ENCODE data around the gene AP4E1.
A peak's percentile ranks its signal among the peaks of the same experiment; 100 is the strongest.
"Not testable (repeated sequence)": the region's sequence is repeated elsewhere in the genome, so short reads cannot be mapped to it uniquely, and the experiment has no call there.

AP4E1 gene

GRCh38 chr15:50907601-50908208 lies 778 bp upstream of the AP4E1 start:
- peak overlapping the region; percentile 100 for H2AFZ ChIP-seq (ENCODE audit: low read length)

GRCh38 chr15:50909010-50909317 lies 481 bp downstream of the AP4E1 start:
- Histone ChIP-seq H3K9me2 (replicated peaks; ENCODE audit: low read depth, low read length) (no peaks in the 10 kb centered on the region), H3K4me2 (ENCODE audit: low read depth, low read length, poor library complexity, severe bottlenecking) (peak overlapping the region; percentile 82), H3K36me3 (ENCODE audit: insufficient read depth, low read length) (no peaks in the 10 kb centered on the region), H3K27me3 (ENCODE audit: insufficient read depth, low read length, poor library complexity, severe bottlenecking) (no peaks in the 10 kb centered on the region), H2AFZ (ENCODE audit: low read length) (peak overlapping the region; percentile 100), H3K9ac (ENCODE audit: low read depth, low read length, poor library complexity, severe bottlenecking) (peak overlapping the region; percentile 97), H3F3A (ENCODE audit: low read depth) (no peaks in the 10 kb centered on the region), H4K20me1 (ENCODE audit: insufficient read depth, low read length, poor library complexity, severe bottlenecking) (no peaks in the 10 kb centered on the region), H3K4me3 (ENCODE audit: low read length, poor library complexity, severe bottlenecking) (peak overlapping the region; percentile 92), H3K4me1 (ENCODE audit: insufficient read depth, low read length, poor library complexity, severe bottlenecking) (peaks cover 34% of the 10 kb centered on the region), H3K9me3 (ENCODE audit: insufficient read depth, low read depth, low read length) (no peaks in the 10 kb centered on the region), H3K79me2 (ENCODE audit: insufficient read depth, low read length) (peaks cover 55% of the 10 kb centered on the region)
- TF ChIP-seq EZH2phosphoT487 (IDR thresholded peaks at IDR 0.05; ENCODE audit: borderline replicate concordance) (no peak), CTCF (conservative IDR thresholded peaks at IDR 0.05; ENCODE audit: low read length) (no peak)

More at GRCh38 chr15:50907601-50908208, 778 bp upstream of the AP4E1 start:
- H3K36me3 ChIP-seq (ENCODE audit: insufficient read depth, low read length), result no peaks in the 10 kb centered on the region
- H3K27me3 ChIP-seq (ENCODE audit: insufficient read depth, low read length, poor library complexity, severe bottlenecking), result no peaks in the 10 kb centered on the region
- H3K4me1 ChIP-seq (ENCODE audit: insufficient read depth, low read length, poor library complexity, severe bottlenecking), result peaks cover 25% of the 10 kb centered on the region
- H4K20me1 ChIP-seq (ENCODE audit: insufficient read depth, low read length, poor library complexity, severe bottlenecking), result no peaks in the 10 kb centered on the region
- TF ChIP-seq CTCF (conservative IDR thresholded peaks at IDR 0.05; ENCODE audit: low read length), result no peak
- TF ChIP-seq EZH2phosphoT487 (IDR thresholded peaks at IDR 0.05; ENCODE audit: borderline replicate concordance), result no peak
- no peaks in the 10 kb centered on the region for H3K9me3 ChIP-seq (ENCODE audit: insufficient read depth, low read depth, low read length)
- H3K9me2 ChIP-seq (replicated peaks; ENCODE audit: low read depth, low read length), result no peaks in the 10 kb centered on the region
- peak overlapping the region; percentile 92 for H3K4me3 ChIP-seq (ENCODE audit: low read length, poor library complexity, severe bottlenecking)
- peak overlapping the region; percentile 97 for H3K9ac ChIP-seq (ENCODE audit: low read depth, low read length, poor library complexity, severe bottlenecking)
- peak overlapping the region; percentile 98 for H3K4me2 ChIP-seq (ENCODE audit: low read depth, low read length, poor library complexity, severe bottlenecking)
- H3F3A ChIP-seq (ENCODE audit: low read depth), result no peaks in the 10 kb centered on the region
- peaks cover 47% of the 10 kb centered on the region for H3K79me2 ChIP-seq (ENCODE audit: insufficient read depth, low read length)

- H3K9ac ChIP-seq (ENCODE audit: low read depth, low read length, poor library complexity, severe bottlenecking), result peak overlapping the region; percentile 51
- H3K4me3 ChIP-seq (ENCODE audit: low read length, poor library complexity, severe bottlenecking), result peak overlapping the region; percentile 92
Measured at GRCh38 chr15:50910426-50910795, 1.9 kb downstream of the AP4E1 start.

GRCh38 chr15:50911001-50911400 lies 2.5 kb downstream of the AP4E1 start:
- no peaks in the 10 kb centered on the region for H3F3A ChIP-seq (ENCODE audit: low read depth)
- H3K36me3 ChIP-seq (ENCODE audit: insufficient read depth, low read length), result 0 out of 2 replicates have a peak, but pooled peaks cover 5% of the 10 kb centered on the region
- no peaks in the 10 kb centered on the region for H4K20me1 ChIP-seq (ENCODE audit: insufficient read depth, low read length, poor library complexity, severe bottlenecking)
- H3K9ac ChIP-seq (ENCODE audit: low read depth, low read length, poor library complexity, severe bottlenecking), result peak overlapping the region; percentile 22
- no peak for TF ChIP-seq CTCF (conservative IDR thresholded peaks at IDR 0.05; ENCODE audit: low read length)
- no peak for TF ChIP-seq EZH2phosphoT487 (IDR thresholded peaks at IDR 0.05; ENCODE audit: borderline replicate concordance)
- peaks cover 55% of the 10 kb centered on the region for H3K79me2 ChIP-seq (ENCODE audit: insufficient read depth, low read length)
- no peaks in the 10 kb centered on the region for H3K27me3 ChIP-seq (ENCODE audit: insufficient read depth, low read length, poor library complexity, severe bottlenecking)
- H3K4me1 ChIP-seq (ENCODE audit: insufficient read depth, low read length, poor library complexity, severe bottlenecking), result peaks cover 34% of the 10 kb centered on the region
- H3K4me2 ChIP-seq (ENCODE audit: low read depth, low read length, poor library complexity, severe bottlenecking), result peak overlapping the region; percentile 82
- peak overlapping the region; percentile 92 for H3K4me3 ChIP-seq (ENCODE audit: low read length, poor library complexity, severe bottlenecking)
- no peaks in the 10 kb centered on the region for H3K9me2 ChIP-seq (replicated peaks; ENCODE audit: low read depth, low read length)
- H3K9me3 ChIP-seq (ENCODE audit: insufficient read depth, low read depth, low read length), result no peaks in the 10 kb centered on the region
- H2AFZ ChIP-seq (ENCODE audit: low read length), result no peak overlapping the region

More at GRCh38 chr15:50910426-50910795, 1.9 kb downstream of the AP4E1 start:
- Histone ChIP-seq H3K79me2 (ENCODE audit: insufficient read depth, low read length) (peaks cover 55% of the 10 kb centered on the region), H3K4me1 (ENCODE audit: insufficient read depth, low read length, poor library complexity, severe bottlenecking) (peaks cover 34% of the 10 kb centered on the region), H3K4me2 (ENCODE audit: low read depth, low read length, poor library complexity, severe bottlenecking) (peak overlapping the region; percentile 82)
- H3K36me3 ChIP-seq (ENCODE audit: insufficient read depth, low read length); H3K9me2 ChIP-seq (replicated peaks; ENCODE audit: low read depth, low read length); H2AFZ ChIP-seq (ENCODE audit: low read length); H4K20me1 ChIP-seq (ENCODE audit: insufficient read depth, low read length, poor library complexity, severe bottlenecking); H3K27me3 ChIP-seq (ENCODE audit: insufficient read depth, low read length, poor library complexity, severe bottlenecking); H3K9me3 ChIP-seq (ENCODE audit: insufficient read depth, low read depth, low read length); H3F3A ChIP-seq (ENCODE audit: low read depth): not testable (repeated sequence)
